Effector CD8-positive, alpha-beta T cell (primary cell): ENCODE measurements around the gene ARL4C.
A peak's percentile ranks its signal among the peaks of the same experiment; 100 is the strongest.

ENCODE experiments used
- DNase-seq: peaks from one replicate; lab custom pipeline; 2025; lab: John Stamatoyannopoulos, UW

Gene ARL4C

GRCh38 chr2:234447189-234447588, 49.7 kb downstream of the ARL4C start:
- no peak for DNase-seq

GRCh38 chr2:234446404-234447076, 50.3 kb downstream of the ARL4C start:
- peak; percentile 45 for DNase-seq

GRCh38 chr2:234444893-234445292, 52.0 kb downstream of the ARL4C start:
- DNase-seq, result peak; percentile 36

- DNase-seq, result no peak
Observed at GRCh38 chr2:234444242-234444730, 52.6 kb downstream of the ARL4C start.
